Lower lobe of right lung (tissue), 2 donors: Measurements from ENCODE around the gene TMTC3. TPM values are rescaled to one million over a fixed set of nuclear protein-coding genes. Genes with fewer than 3 reads are reported as not detected.

Experiments used
- ATAC-seq, 2 donors: fragments of 200-7000 bp; cut with Tn5 transposase; one replicate each; pipeline ENCODE4 v1.9.1; 2020 to 2022; ENCODE audit warnings: mild to moderate bottlenecking in 2 of 2, moderate library complexity in 2 of 2
- DNase-seq: peaks from one replicate; pipeline ENCODE4 v3.0.0-alpha.2; 2020
- H3K27ac ChIP-seq: fragments of 200-600 bp; one replicate; pipeline ENCODE4 v1.8.0; 2022
- H3K27me3 ChIP-seq: fragments of 200-600 bp; one replicate; pipeline ENCODE4 v1.8.0; 2022; ENCODE audit warnings: low read depth
- H3K36me3 ChIP-seq: fragments of 200-600 bp; one replicate; pipeline ENCODE4 v1.8.0; 2022; ENCODE audit warnings: mild to moderate bottlenecking
- H3K4me1 ChIP-seq: fragments of 200-600 bp; one replicate; pipeline ENCODE4 v1.8.0; 2022
- H3K4me3 ChIP-seq: fragments of 200-600 bp; one replicate; pipeline ENCODE4 v1.8.0; 2022; ENCODE audit warnings: mild to moderate bottlenecking
- H3K9me3 ChIP-seq: fragments of 200-600 bp; one replicate; pipeline ENCODE4 v1.8.0; 2022
- intact Hi-C: fragments of 100-400 bp; cut with DNase I; formaldehyde crosslinking; loops from one replicate; pipeline ENCODE4 v1.11.0; 2022
- total RNA-seq: library from RNA; stranded (reverse); fragmentation: NEBNext Ultra II Directional; extraction: Animal tissue kit (Norgen Biotek cat#: 25700); gene quantifications from one replicate; pipeline ENCODE4 v1.2.1, GENCODE V29; 2021
- TF ChIP-seq, protein P1 (sequence below): fragments of 200-600 bp; IDR thresholded peaks from one replicate; pipeline ENCODE4 v1.8.0; 2022; ENCODE audit warnings: antibody characterized with exemption, mild to moderate bottlenecking
- donor health status: DM: no; HTN: yes; CAD: no; lungs with severe emphysema.

Gene TMTC3
- total RNA-seq, 1 donor from 2014 or later = 17.4 TPM

DNA sequence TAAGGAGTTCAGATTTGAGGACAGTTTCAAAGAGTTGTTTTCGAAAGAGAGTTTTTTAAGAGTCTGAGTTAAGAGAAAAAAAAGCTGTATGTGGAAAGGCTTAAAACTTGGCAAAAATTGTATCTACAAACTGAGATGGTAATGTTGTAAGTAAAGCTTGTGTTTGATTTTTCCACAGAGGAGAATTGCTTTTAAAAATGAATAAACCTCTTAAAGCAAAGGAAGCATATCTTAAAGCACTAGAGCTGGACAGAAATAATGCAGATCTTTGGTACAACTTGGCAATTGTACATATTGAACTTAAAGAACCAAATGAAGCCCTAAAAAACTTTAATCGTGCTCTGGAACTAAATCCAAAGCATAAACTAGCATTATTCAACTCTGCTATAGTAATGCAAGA lies 50.3 kb downstream of the TMTC3 start:
- Histone ChIP-seq H3K4me3 (no peak overlapping the region), H3K4me1 (no peaks in the 10 kb centered on the region), H3K9me3 (no peaks in the 10 kb centered on the region), H3K27me3 (no peaks in the 10 kb centered on the region), H3K36me3 (peaks cover 36% of the 10 kb centered on the region), H3K27ac (no peak overlapping the region)
- ATAC-seq (no peak), DNase-seq (no peak)
- intact Hi-C loops = no loop called here
- TF ChIP-seq, protein P1, sequence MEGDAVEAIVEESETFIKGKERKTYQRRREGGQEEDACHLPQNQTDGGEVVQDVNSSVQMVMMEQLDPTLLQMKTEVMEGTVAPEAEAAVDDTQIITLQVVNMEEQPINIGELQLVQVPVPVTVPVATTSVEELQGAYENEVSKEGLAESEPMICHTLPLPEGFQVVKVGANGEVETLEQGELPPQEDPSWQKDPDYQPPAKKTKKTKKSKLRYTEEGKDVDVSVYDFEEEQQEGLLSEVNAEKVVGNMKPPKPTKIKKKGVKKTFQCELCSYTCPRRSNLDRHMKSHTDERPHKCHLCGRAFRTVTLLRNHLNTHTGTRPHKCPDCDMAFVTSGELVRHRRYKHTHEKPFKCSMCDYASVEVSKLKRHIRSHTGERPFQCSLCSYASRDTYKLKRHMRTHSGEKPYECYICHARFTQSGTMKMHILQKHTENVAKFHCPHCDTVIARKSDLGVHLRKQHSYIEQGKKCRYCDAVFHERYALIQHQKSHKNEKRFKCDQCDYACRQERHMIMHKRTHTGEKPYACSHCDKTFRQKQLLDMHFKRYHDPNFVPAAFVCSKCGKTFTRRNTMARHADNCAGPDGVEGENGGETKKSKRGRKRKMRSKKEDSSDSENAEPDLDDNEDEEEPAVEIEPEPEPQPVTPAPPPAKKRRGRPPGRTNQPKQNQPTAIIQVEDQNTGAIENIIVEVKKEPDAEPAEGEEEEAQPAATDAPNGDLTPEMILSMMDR = no peak

DNA sequence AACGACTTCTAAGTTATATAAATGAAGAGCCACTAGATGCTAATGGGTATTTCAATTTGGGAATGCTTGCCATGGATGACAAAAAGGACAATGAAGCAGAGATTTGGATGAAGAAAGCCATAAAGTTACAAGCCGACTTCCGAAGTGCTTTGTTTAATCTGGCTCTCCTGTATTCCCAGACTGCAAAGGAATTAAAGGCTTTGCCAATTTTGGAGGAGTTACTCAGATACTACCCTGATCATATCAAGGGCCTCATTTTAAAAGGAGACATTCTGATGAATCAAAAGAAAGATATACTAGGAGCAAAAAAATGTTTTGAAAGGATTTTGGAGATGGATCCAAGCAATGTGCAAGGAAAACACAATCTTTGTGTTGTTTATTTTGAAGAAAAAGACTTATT lies 52.8 kb downstream of the TMTC3 start:
- ATAC-seq (no peak), DNase-seq (no peak)
- Histone ChIP-seq H3K4me1 (no peaks in the 10 kb centered on the region), H3K27me3 (no peaks in the 10 kb centered on the region), H3K36me3 (peaks cover 36% of the 10 kb centered on the region), H3K27ac (no peak overlapping the region), H3K9me3 (no peaks in the 10 kb centered on the region), H3K4me3 (no peak overlapping the region)
- intact Hi-C loops = no loop called here
- TF ChIP-seq, protein P1 = no peak

DNA sequence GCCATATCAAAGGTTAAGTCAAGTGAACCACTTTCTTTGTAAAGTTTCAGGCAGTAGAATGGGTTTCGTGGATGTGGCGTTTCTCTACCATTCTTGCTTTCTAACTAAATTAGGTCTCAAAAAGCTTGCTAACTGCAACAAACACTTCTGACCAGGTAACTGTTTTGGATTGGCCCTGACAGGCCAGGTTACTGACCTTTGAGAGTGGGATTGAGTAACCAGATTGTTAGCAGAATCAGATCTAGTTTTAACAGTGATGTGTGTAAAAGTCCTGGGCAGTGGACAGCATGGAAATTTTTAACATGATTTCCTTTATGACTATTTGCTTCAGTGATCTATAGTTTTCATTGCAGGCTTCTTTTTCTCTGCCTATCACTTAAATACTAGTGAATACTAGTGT lies 57.9 kb downstream of the TMTC3 start:
- Histone ChIP-seq H3K27me3 (no peaks in the 10 kb centered on the region), H3K36me3 (peaks cover 9% of the 10 kb centered on the region), H3K4me1 (no peaks in the 10 kb centered on the region), H3K9me3 (no peaks in the 10 kb centered on the region), H3K4me3 (no peak overlapping the region), H3K27ac (no peak overlapping the region)
- intact Hi-C loops = no loop called here
- DNase-seq (no peak), ATAC-seq (no peak)
- TF ChIP-seq, protein P1 = no peak

DNA sequence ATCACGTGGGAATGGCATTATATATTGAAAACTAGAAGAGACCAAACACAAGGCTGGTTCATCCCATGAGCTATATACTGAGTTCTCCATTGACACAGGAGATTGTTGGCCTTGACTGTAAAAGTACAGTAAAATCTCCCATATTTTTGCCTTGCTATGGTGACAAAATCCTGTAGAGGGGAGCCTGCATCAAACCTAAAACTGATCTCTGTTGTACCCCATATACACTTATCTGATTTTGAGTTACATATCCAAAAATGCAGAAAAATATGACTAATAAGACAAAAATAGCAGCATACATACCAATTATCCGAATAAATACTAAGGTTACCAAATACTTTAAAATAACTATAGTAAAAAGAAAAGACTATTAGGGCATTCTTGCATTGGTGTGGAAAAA lies 60.4 kb downstream of the TMTC3 start:
- DNase-seq = no peak
- TF ChIP-seq, protein P1 = no peak
- Histone ChIP-seq H3K27ac (no peak overlapping the region), H3K36me3 (no peaks in the 10 kb centered on the region), H3K27me3 (no peaks in the 10 kb centered on the region), H3K9me3 (no peaks in the 10 kb centered on the region), H3K4me1 (peaks cover 5% of the 10 kb centered on the region), H3K4me3 (no peak overlapping the region)
- no peak for ATAC-seq
- intact Hi-C loops = no loop called here

DNA sequence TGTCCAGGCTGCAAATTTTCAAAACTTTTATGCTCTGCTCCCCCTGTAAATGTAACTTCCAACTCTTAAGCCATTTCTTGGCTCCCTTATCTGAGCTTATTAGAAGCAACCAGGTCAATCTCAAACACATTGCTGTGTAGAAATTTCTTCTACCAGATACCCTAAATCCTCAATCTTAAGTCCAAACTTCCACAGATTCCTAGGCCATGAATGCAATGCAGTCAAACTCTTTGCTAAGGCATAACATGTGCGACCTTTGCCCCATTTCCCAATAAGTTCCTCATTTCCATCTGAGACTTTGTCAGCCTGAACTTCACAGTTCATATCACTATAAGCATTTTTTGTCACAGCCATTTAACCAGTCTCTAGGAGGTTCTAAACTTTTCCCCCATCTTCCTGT lies 64.5 kb downstream of the TMTC3 start:
- Histone ChIP-seq H3K27me3 (no peaks in the 10 kb centered on the region), H3K36me3 (no peaks in the 10 kb centered on the region), H3K4me3 (no peak overlapping the region), H3K27ac (no peak overlapping the region), H3K9me3 (peaks cover 18% of the 10 kb centered on the region), H3K4me1 (peaks cover 5% of the 10 kb centered on the region)
- intact Hi-C loops = no loop called here
- DNase-seq = no peak
- TF ChIP-seq, protein P1 = no peak
- ATAC-seq = no peak
